A549 (cell line): ENCODE measurements around the gene ASIC1.

Experiments used
- CBX8 ChIP-seq: fragments of 200-600 bp; sonication (generic); IDR thresholded peaks from 2 replicates; pipeline ENCODE4 v1.6.1; 2016
- CTCF ChIP-seq: fragments of >200 bp; sonication (Bioruptor Twin); formaldehyde crosslinking; IDR thresholded peaks from 3 replicates; pipeline ENCODE4 v1.5.1; 2016
- GATA3 ChIP-seq: IDR thresholded peaks from 2 replicates; pipeline ENCODE4 v1.6.1; 2012; ENCODE audit warnings: borderline replicate concordance
- HOXA7 ChIP-seq: fragments of 250-450 bp; sonication (Bioruptor Pico); IDR thresholded peaks from 2 replicates; pipeline ENCODE4 v1.5.0; 2020; ENCODE audit warnings: mild to moderate bottlenecking, moderate library complexity
- MYC ChIP-seq: IDR thresholded peaks from 2 replicates; pipeline ENCODE4 v1.6.1; 2012; ENCODE audit warnings: mild to moderate bottlenecking, inconsistent platforms, low read length, improper control_type of control experiment, borderline replicate concordance
- POLR2A ChIP-seq: IDR thresholded peaks from 2 replicates; pipeline ENCODE4 v1.6.1; 2012; ENCODE audit warnings: mild to moderate bottlenecking, low read length
- TFCP2L1 ChIP-seq: fragments of 250-450 bp; sonication (Bioruptor Pico); IDR thresholded peaks from 2 replicates; pipeline ENCODE4 v1.5.0; 2021; ENCODE audit warnings: mild to moderate bottlenecking

- TF ChIP-seq HOXA7 (CRISPR knock-in tag) = no peak
- TF ChIP-seq POLR2A = no peak
- TF ChIP-seq TFCP2L1 (CRISPR knock-in tag) = no peak
- TF ChIP-seq GATA3 = no peak
- TF ChIP-seq CTCF = no peak
- TF ChIP-seq CBX8 = no peak
- TF ChIP-seq MYC = no peak
These were observed 788 bp upstream of the ASIC1 start for GRCh38 chr12:50056639-50056976.
